NB4 (cell line): Measurements from ENCODE around the gene ZFAND5.

Experiments
- DNase-seq: peaks from one replicate; pipeline ENCODE4 v3.0.0; 2010; ENCODE audit warnings: low read depth
- H3K4me3 ChIP-seq: one replicate; pipeline ENCODE4 v1.5.1; 2011; ENCODE audit warnings: mild to moderate bottlenecking, low read depth, low read length, moderate library complexity
- MYC ChIP-seq: IDR thresholded peaks from 2 replicates; pipeline ENCODE4 v1.6.1; 2011; ENCODE audit warnings: low read depth, low read length
- POLR2A ChIP-seq: IDR thresholded peaks from 2 replicates; pipeline ENCODE4 v1.6.1; 2011; ENCODE audit warnings: mild to moderate bottlenecking; ENCODE audit not compliant: insufficient read length; ENCODE audit errors: extremely low read depth
- TF ChIP-seq, protein P1 (sequence below): IDR thresholded peaks from 2 replicates; pipeline ENCODE4 v1.6.1; 2011; ENCODE audit warnings: low read depth, low read length
- TF ChIP-seq, protein P2 (sequence below): IDR thresholded peaks from one replicate; pipeline ENCODE4 v1.5.1; 2012; ENCODE audit warnings: low read depth, low read length

ZFAND5 gene

DNA sequence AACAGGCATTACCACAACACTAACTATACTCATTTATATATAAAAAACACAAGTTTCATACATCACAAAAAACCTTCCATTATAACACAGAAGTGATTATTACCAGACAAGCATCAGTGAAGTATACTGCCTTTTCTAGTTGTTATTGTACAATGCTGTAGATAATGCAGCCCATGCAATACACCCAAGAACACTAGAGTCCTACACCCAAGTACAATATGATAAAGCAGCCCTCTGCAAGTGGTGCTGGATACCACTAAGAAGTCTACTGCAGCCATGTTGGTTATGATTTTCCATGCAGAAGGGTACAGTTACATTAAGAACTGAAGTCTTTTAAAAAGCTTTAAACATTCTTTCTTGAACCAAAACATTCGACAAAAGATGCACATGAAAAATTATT, 10.3 kb downstream of the ZFAND5 start:
- H3K4me3 ChIP-seq, result no peak overlapping the region
- TF ChIP-seq POLR2A (no peak), MYC (no peak)
- TF ChIP-seq, protein P1, sequence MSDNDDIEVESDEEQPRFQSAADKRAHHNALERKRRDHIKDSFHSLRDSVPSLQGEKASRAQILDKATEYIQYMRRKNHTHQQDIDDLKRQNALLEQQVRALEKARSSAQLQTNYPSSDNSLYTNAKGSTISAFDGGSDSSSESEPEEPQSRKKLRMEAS, result no peak
- TF ChIP-seq, protein P2, sequence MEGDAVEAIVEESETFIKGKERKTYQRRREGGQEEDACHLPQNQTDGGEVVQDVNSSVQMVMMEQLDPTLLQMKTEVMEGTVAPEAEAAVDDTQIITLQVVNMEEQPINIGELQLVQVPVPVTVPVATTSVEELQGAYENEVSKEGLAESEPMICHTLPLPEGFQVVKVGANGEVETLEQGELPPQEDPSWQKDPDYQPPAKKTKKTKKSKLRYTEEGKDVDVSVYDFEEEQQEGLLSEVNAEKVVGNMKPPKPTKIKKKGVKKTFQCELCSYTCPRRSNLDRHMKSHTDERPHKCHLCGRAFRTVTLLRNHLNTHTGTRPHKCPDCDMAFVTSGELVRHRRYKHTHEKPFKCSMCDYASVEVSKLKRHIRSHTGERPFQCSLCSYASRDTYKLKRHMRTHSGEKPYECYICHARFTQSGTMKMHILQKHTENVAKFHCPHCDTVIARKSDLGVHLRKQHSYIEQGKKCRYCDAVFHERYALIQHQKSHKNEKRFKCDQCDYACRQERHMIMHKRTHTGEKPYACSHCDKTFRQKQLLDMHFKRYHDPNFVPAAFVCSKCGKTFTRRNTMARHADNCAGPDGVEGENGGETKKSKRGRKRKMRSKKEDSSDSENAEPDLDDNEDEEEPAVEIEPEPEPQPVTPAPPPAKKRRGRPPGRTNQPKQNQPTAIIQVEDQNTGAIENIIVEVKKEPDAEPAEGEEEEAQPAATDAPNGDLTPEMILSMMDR, result no peak
- no peak for DNase-seq

DNA sequence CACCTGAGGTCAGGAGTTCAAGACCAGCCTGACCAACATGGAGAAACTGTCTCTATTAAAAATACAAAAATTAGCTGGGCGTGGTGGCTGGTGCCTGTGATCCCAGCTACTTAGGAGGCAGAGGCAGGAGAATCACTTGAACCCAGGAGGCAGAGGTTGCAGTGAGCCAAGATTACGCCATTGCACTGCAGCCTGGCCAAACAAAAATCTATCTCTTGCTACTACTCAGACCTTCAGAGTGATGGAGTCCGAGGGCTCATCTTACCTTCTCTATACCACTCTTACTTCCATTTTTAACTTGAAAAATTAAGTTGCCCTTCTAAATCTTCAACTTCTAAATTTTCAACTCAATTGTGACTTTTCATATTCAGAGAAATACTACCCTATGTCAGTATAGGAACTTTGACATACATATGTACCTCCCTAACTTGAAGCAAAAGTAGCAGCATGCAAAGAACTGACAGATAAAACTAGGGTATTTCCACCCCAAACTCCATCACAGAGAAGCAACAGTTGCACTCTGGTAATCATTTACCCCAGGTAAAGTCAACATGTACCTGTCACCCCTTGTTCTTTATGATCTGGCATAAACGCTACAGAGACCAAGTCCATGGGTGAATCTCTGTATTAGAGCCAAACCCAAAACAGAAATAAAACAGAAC, 11.4 kb downstream of the ZFAND5 start:
- no peak overlapping the region for H3K4me3 ChIP-seq

DNA sequence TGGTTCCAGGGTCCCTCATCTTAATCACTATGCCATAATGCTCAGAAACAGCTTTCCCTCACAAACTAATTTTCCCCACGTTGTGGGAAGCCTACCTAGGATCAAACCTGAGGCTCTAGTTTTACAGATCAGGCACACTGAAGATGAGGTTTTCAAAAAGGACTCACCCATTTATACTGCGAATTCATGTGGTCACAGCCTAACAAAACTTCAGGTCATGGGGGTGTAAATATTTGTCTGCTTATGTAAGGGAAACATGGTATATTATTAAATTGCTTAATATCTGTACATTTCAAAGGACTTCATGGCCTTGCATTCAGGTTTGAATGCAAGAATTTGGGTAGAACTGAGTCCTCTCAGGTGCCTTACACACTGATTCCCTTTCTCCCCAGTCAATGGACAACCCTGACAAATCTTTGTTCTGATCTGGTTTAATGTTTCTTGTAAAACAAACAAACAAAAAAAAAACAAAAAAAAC, 12.1 kb downstream of the ZFAND5 start:
- TF ChIP-seq MYC (no peak), POLR2A (no peak)
- TF ChIP-seq, protein P2, result no peak
- TF ChIP-seq, protein P1, result no peak
- H3K4me3 ChIP-seq, result no peak overlapping the region
- DNase-seq, result no peak

More for the DNA sequence above, 11.4 kb downstream of the ZFAND5 start:
- TF ChIP-seq, protein P2, result no peak
- TF ChIP-seq POLR2A, result no peak
- TF ChIP-seq MYC, result no peak
- TF ChIP-seq, protein P1, result no peak
- DNase-seq, result no peak

DNA sequence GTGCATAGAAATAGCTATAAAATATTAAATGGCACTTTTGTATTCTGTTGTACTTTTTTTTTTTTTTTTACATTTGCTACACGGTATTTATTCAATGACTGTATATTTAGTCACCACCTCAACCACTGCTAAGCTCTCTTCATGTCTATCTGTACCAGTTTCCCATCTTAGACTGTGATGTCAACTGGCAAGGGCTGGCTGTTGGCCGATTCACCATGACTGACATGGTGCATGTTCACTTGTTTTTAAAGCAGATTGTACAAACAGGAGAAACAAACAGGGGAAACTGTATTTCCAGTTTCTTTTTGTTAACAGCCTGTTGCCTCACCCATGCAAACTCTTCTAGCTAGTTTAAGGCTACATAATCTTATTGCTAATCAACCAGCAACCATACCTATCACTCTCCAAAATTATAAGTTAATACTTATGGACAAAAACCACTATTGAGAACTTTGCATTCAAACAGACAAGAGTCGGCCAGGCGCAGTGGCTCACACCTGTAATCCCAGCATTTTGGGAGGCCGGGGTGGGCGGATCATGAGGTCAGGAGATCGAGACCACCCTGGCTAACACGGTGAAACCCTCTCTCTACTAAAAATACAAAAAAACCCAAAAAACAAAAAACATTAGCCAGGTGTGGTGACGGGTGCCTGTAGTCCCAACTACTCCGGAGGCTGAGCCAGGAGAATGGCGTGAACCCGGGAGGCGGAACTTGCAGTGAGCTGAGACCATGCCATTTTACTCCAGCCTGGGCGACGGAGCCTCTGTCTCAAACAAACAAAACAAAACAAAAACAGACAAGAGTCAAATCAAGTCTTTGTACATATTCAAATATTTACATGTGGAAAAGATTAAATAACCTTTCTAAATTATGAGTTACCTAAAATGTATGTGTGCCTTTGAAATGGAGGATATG, 13.2 kb downstream of the ZFAND5 start:
- no peak overlapping the region for H3K4me3 ChIP-seq
- TF ChIP-seq, protein P1, result no peak
- TF ChIP-seq, protein P2, result no peak
- no peak for TF ChIP-seq POLR2A
- TF ChIP-seq MYC, result no peak
- no peak for DNase-seq

DNA sequence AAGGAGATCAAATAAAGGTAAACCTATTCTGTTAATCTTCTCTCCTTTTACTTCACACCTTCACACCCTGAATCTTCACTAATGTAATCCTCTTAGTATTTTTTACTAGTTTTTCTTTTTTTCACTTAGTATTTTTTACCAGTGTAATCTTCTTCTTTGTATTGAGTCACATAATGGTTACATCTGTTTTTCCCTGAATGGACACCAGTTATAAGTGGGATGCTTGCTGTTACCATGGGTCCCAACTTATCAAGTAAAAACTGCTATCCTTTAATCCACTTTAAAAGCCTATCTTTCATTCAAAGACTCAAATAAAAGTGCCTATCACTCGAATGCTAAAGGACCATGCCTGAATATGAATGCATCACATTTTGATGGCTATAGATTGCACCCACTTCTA, 15.1 kb downstream of the ZFAND5 start:
- DNase-seq, result no peak
- TF ChIP-seq POLR2A, result no peak
- TF ChIP-seq, protein P2, result no peak
- TF ChIP-seq, protein P1, result no peak
- no peak for TF ChIP-seq MYC
- H3K4me3 ChIP-seq, result no peak overlapping the region
